OCI-LY1 (cell line): ENCODE data around the gene TEPSIN.

Experiments used
- H2AFZ ChIP-seq: fragments of 200-600 bp; sonication (generic), shearing (Covaris generic); 2 replicates; pipeline ENCODE4 v1.6.0; 2014; ENCODE audit warnings: antibody characterized with exemption, mild to moderate bottlenecking, low read length
- H3F3A ChIP-seq: fragments of 200-600 bp; sonication (generic), shearing (Covaris generic); 2 replicates; pipeline ENCODE4 v1.6.0; 2014; ENCODE audit warnings: mild to moderate bottlenecking, antibody characterized with exemption, low read length, moderate library complexity; ENCODE audit not compliant: insufficient read depth
- H3K27ac ChIP-seq: fragments of 200-600 bp; sonication (generic); 2 replicates; pipeline ENCODE4 v1.5.1; 2014; ENCODE audit warnings: low read length, mixed run types, mild to moderate bottlenecking, low read depth; ENCODE audit not compliant: poor library complexity, severe bottlenecking
- H3K27me3 ChIP-seq: fragments of 200-600 bp; sonication (generic); 2 replicates; pipeline ENCODE4 v1.6.0; 2014; ENCODE audit warnings: antibody characterized with exemption, mild to moderate bottlenecking, low read length, moderate library complexity; ENCODE audit not compliant: insufficient read depth
- H3K36me3 ChIP-seq: fragments of 200-600 bp; sonication (generic); 2 replicates; pipeline ENCODE4 v1.6.1; 2014; ENCODE audit warnings: mild to moderate bottlenecking, antibody characterized with exemption, low read length, moderate library complexity, mixed read lengths; ENCODE audit not compliant: insufficient read depth
- H3K4me1 ChIP-seq: fragments of 200-600 bp; sonication (generic); 2 replicates; pipeline ENCODE4 v1.5.1; 2014; ENCODE audit warnings: mild to moderate bottlenecking, low read length, moderate library complexity; ENCODE audit not compliant: insufficient read depth, severe bottlenecking
- H3K4me2 ChIP-seq: fragments of 200-600 bp; sonication (generic), shearing (Covaris generic); 2 replicates; pipeline ENCODE4 v1.6.1; 2014; ENCODE audit warnings: low read length
- H3K4me3 ChIP-seq: fragments of 200-600 bp; sonication (generic); 2 replicates; pipeline ENCODE4 v1.5.1; 2014; ENCODE audit warnings: low read length, low read depth, mild to moderate bottlenecking, mixed read lengths; ENCODE audit not compliant: poor library complexity, severe bottlenecking
- H3K79me2 ChIP-seq: fragments of 200-600 bp; shearing (Covaris generic); 2 replicates; pipeline ENCODE4 v1.6.1; 2016; ENCODE audit warnings: mixed run types, low read length, mixed read lengths; ENCODE audit not compliant: insufficient read depth
- H3K9ac ChIP-seq: fragments of 200-600 bp; sonication (generic), shearing (Covaris generic); 2 replicates; pipeline ENCODE4 v1.6.1; 2014; ENCODE audit warnings: mild to moderate bottlenecking, low read length, mixed read lengths
- H3K9me2 ChIP-seq: fragments of 200-600 bp; sonication (generic), shearing (Covaris generic); 2 replicates; pipeline ENCODE4 v1.6.1; 2014; ENCODE audit warnings: low read depth, mild to moderate bottlenecking, low read length, mixed read lengths
- H3K9me3 ChIP-seq: fragments of 200-600 bp; shearing (Covaris generic); 2 replicates; pipeline ENCODE4 v1.6.1; 2014; ENCODE audit warnings: low read length, mixed read lengths
- H4K20me1 ChIP-seq: fragments of 200-600 bp; sonication (generic), shearing (Covaris generic); 2 replicates; pipeline ENCODE4 v1.6.0; 2016; ENCODE audit warnings: mild to moderate bottlenecking, low read length; ENCODE audit not compliant: insufficient read depth
- EZH2 ChIP-seq: fragments of 200-600 bp; sonication (generic), shearing (Covaris generic); IDR thresholded peaks from 2 replicates; pipeline ENCODE4 v1.8.0; 2017; ENCODE audit warnings: borderline replicate concordance, mixed run types, mild to moderate bottlenecking, antibody characterized with exemption, low read length, moderate library complexity, mixed read lengths
- TF ChIP-seq, protein P1 (sequence below): fragments of 200-600 bp; sonication (generic), shearing (Covaris generic); IDR thresholded peaks from 2 replicates; pipeline ENCODE4 v1.5.1; 2017; ENCODE audit warnings: mild to moderate bottlenecking, antibody characterized with exemption, low read length, moderate library complexity, mixed read lengths

Gene TEPSIN

DNA sequence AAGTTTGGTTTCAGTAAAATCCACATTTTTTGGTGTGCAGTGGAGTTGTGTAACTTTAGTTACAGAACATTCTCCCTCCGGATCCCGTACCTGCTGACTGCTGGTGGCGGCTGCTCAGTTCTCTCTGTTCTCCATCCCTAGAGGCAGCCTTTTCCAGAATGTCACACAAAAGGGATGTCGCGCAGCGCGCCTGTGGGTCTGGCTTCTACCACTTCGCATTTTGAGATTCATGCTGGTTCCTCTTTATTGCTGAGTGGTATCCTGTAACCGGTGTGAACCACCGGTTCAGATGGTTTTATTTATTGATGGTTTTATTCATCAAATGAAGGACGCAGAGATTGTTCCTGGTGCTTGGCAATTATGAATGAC is 15.1 kb downstream of the TEPSIN start:
- Histone ChIP-seq H3K79me2 (no peaks in the 10 kb centered on the region), H3K9ac (peak overlapping the region; percentile 37; the same call in 1 of the 2 replicates), H3K4me1 (peaks cover 18% of the 10 kb centered on the region), H3K4me3 (peak overlapping the region; percentile 36), H3K36me3 (no peaks in the 10 kb centered on the region), H3F3A (no peaks in the 10 kb centered on the region; the same call in 1 of the 2 replicates), H3K27me3 (no peaks in the 10 kb centered on the region; the same call in 1 of the 2 replicates), H3K9me2 (no peaks in the 10 kb centered on the region), H4K20me1 (no peaks in the 10 kb centered on the region), H3K9me3 (no peaks in the 10 kb centered on the region), H3K4me2 (peak overlapping the region; percentile 48), H3K27ac (no peak overlapping the region), H2AFZ (0 out of 2 replicates have a peak overlapping the region, but pooled peaks have one; percentile 13)
- TF ChIP-seq, protein P1, sequence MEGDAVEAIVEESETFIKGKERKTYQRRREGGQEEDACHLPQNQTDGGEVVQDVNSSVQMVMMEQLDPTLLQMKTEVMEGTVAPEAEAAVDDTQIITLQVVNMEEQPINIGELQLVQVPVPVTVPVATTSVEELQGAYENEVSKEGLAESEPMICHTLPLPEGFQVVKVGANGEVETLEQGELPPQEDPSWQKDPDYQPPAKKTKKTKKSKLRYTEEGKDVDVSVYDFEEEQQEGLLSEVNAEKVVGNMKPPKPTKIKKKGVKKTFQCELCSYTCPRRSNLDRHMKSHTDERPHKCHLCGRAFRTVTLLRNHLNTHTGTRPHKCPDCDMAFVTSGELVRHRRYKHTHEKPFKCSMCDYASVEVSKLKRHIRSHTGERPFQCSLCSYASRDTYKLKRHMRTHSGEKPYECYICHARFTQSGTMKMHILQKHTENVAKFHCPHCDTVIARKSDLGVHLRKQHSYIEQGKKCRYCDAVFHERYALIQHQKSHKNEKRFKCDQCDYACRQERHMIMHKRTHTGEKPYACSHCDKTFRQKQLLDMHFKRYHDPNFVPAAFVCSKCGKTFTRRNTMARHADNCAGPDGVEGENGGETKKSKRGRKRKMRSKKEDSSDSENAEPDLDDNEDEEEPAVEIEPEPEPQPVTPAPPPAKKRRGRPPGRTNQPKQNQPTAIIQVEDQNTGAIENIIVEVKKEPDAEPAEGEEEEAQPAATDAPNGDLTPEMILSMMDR: no peak
- no peak for TF ChIP-seq EZH2

DNA sequence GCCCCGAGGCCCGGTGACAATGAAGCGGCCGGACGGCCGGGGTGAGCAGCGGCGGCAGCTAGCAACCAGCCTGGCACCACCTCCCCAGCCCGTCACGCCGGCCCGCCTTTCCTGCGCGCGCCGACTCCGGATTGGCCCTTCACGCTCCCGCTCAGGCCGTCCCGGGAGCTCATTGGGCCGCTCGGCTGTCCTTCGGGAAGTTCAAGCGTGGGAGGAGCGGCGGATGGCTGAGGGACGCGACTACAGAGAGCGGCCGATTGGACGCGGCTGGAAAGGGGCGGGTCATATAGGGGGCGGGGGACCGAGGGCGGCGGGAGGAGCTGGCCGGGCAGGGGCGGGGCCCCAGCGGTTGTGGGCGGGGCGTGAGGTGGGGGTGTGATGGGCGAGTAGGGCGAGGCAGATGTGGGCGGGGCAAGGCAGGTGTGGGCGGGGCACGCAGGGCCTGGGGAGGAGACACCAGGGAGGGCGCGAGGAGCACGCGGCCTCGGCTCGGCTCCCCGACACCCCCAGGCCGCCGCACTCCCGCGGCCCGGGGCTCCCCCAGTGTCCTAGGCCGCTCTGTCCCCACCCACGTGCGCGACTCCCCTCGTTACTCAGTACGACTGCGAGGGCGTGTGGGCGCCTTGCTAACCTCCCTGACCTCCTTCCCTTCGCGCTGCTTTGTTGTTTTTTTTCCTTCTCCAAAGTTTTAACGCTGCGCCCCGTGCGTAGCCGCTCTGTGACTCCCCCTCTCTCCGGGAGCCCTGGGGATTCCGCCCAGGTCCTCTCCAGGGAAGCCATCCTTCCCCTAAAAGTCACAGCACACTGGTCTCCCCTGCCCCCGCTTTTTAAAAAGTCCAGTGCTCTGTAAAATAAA is 15.7 kb downstream of the TEPSIN start, which contains the start of gene CEP131:
CEP131 (minus strand) TSS at position 60 of the 856 bp plus-strand sequence. CDS start 2,909 bp downstream, outside the sequence.
- Histone ChIP-seq H3K4me1 (peaks cover 18% of the 10 kb centered on the region), H3K9ac (peak within 1 kb of the TSS; percentile 80), H3K27ac (no peak within 1 kb of the TSS), H3K79me2 (no peaks in the 10 kb centered on the region), H3K9me3 (no peaks in the 10 kb centered on the region), H3K4me2 (peak within 1 kb of the TSS; percentile 84), H3K9me2 (no peaks in the 10 kb centered on the region), H3F3A (no peaks in the 10 kb centered on the region; the same call in 1 of the 2 replicates), H3K27me3 (no peaks in the 10 kb centered on the region; the same call in 1 of the 2 replicates), H4K20me1 (no peaks in the 10 kb centered on the region), H3K36me3 (no peaks in the 10 kb centered on the region), H2AFZ (0 out of 2 replicates have a peak within 1 kb of the TSS, but pooled peaks have one; percentile 13), H3K4me3 (peak within 1 kb of the TSS; percentile 87)
- TF ChIP-seq, protein P1: no peak
- TF ChIP-seq EZH2: no peak

- no peaks in the 10 kb centered on the region for H4K20me1 ChIP-seq
- no peaks in the 10 kb centered on the region; the same call in 1 of the 2 replicates for H3K27me3 ChIP-seq
- H3K27ac ChIP-seq: no peak overlapping the region
- H2AFZ ChIP-seq: no peak overlapping the region
- no peaks in the 10 kb centered on the region for H3K79me2 ChIP-seq
- no peaks in the 10 kb centered on the region for H3K9me2 ChIP-seq
- TF ChIP-seq, protein P1: no peak
- TF ChIP-seq EZH2: no peak
- H3K4me1 ChIP-seq: peaks cover 18% of the 10 kb centered on the region
- H3K4me3 ChIP-seq: peak overlapping the region; percentile 87
- H3K4me2 ChIP-seq: peak overlapping the region; percentile 84
- H3K9me3 ChIP-seq: no peaks in the 10 kb centered on the region
- peak overlapping the region; percentile 80 for H3K9ac ChIP-seq
- no peaks in the 10 kb centered on the region for H3K36me3 ChIP-seq
- H3F3A ChIP-seq: no peaks in the 10 kb centered on the region; the same call in 1 of the 2 replicates
Measured at GRCh38 chr17:81222620-81222905, 16.3 kb downstream of the TEPSIN start.
